ENCODE data around the gene ANKFN1. TPM values are rescaled to one million over a fixed set of nuclear protein-coding genes. Genes with fewer than 3 reads are reported as not detected.

The ANKFN1 gene
- total RNA-seq, 2 donors from 2014 or later = 3.0 to 7.3 TPM

DNA sequence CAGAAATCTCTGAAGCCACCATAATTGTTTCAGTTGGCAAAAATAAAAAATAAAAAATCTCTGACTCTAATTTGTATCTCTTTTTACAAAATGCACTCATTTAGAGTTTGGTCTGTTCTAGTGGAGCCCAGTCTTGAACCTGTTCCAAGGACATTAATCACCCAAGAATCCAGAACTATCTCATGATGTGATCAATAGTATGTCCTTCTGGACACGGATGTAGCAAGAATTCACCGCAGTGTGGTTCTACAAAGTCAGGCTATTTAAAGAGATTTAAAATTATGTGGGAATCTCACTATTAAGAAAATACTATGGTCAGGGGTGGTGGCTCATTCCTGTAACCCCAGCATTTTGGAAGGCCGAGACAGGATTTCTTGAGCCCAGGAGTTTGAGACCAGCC, 21.8 kb upstream of the ANKFN1 start:
- intact Hi-C loops (cut with DNase I) = loop anchor here (5.0 kb wide), 1 partner anchor 191 kb away; no protein-coding TSS in a partner anchor
- no peak overlapping the region for H3K27ac ChIP-seq
- H3K9me3 ChIP-seq = no peaks in the 10 kb centered on the region
- H3K27me3 ChIP-seq (replicated peaks; ENCODE audit: insufficient read depth) = no peaks in the 10 kb centered on the region
- H3K4me3 ChIP-seq = no peak overlapping the region
- H3K4me1 ChIP-seq (replicated peaks) = no peaks in the 10 kb centered on the region
- WGBS = 77% methylated on average over 3 of the region's 3 CpGs
- TF ChIP-seq POLR2A (IDR thresholded peaks at IDR 0.05) = no peak
- TF ChIP-seq POLR2AphosphoS5 (IDR thresholded peaks at IDR 0.05) = no peak
- TF ChIP-seq CTCF (IDR thresholded peaks at IDR 0.05) = no peak
- no peak for DNase-seq (ENCODE audit: low spot score)
- H3K36me3 ChIP-seq = no peaks in the 10 kb centered on the region

- H3K27ac ChIP-seq = no peak overlapping the region
- no peaks in the 10 kb centered on the region for H3K27me3 ChIP-seq (replicated peaks; ENCODE audit: insufficient read depth)
- no peak overlapping the region for H3K4me3 ChIP-seq
- WGBS = 21% methylated on average over 1 of the region's 1 CpG
- no peak for DNase-seq (ENCODE audit: low spot score)
- intact Hi-C loops (cut with DNase I) = no loop called here
- no peaks in the 10 kb centered on the region for H3K36me3 ChIP-seq
- no peaks in the 10 kb centered on the region for H3K4me1 ChIP-seq (replicated peaks)
- TF ChIP-seq CTCF (IDR thresholded peaks at IDR 0.05) = no peak
- TF ChIP-seq POLR2AphosphoS5 (IDR thresholded peaks at IDR 0.05) = no peak
- no peak for TF ChIP-seq POLR2A (IDR thresholded peaks at IDR 0.05)
- no peaks in the 10 kb centered on the region for H3K9me3 ChIP-seq
These were observed 17.0 kb upstream of the ANKFN1 start for GRCh38 chr17:56136301-56136700.

GRCh38 chr17:56141046-56141839, 12.0 kb upstream of the ANKFN1 start:
- Histone ChIP-seq H3K27ac (no peak overlapping the region), H3K4me3 (no peak overlapping the region), H3K36me3 (no peaks in the 10 kb centered on the region), H3K9me3 (no peaks in the 10 kb centered on the region), H3K4me1 (replicated peaks) (no peaks in the 10 kb centered on the region), H3K27me3 (replicated peaks; ENCODE audit: insufficient read depth) (no peaks in the 10 kb centered on the region)
- 87% methylated on average over 7 of the region's 7 CpGs for WGBS
- intact Hi-C loops (cut with DNase I) = no loop called here
- TF ChIP-seq CTCF (IDR thresholded peaks at IDR 0.05) = no peak
- TF ChIP-seq POLR2A (IDR thresholded peaks at IDR 0.05) = no peak
- TF ChIP-seq POLR2AphosphoS5 (IDR thresholded peaks at IDR 0.05) = no peak
- DNase-seq (ENCODE audit: low spot score) = no peak

DNA sequence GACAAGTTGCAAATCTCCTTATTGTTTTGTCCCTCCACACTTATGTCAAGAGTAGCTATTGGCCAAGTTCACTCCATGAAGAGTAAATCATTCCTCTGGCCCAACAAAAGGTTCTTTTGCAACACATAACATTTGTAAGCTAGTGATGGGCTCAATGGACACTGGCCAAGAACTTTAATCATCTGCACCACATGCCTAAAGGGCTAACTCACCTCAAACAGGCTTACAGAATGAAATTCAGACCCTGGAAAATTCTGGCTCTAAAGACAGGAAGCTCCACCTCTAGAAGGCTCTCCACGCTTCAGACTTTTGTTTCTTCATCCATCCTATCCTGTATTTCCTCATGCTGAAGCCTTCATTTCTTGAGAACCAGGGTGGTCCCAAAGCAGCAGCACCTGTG, 10.9 kb upstream of the ANKFN1 start:
- Histone ChIP-seq H3K27ac (no peak overlapping the region), H3K9me3 (no peaks in the 10 kb centered on the region), H3K4me1 (replicated peaks) (no peaks in the 10 kb centered on the region), H3K36me3 (no peaks in the 10 kb centered on the region), H3K4me3 (no peak overlapping the region), H3K27me3 (replicated peaks; ENCODE audit: insufficient read depth) (no peaks in the 10 kb centered on the region)
- 74% methylated on average over 1 of the region's 1 CpG for WGBS
- peak; percentile 20 for TF ChIP-seq POLR2AphosphoS5 (IDR thresholded peaks at IDR 0.05)
- TF ChIP-seq CTCF (IDR thresholded peaks at IDR 0.05) = no peak
- intact Hi-C loops (cut with DNase I) = no loop called here
- DNase-seq (ENCODE audit: low spot score) = no peak

DNA sequence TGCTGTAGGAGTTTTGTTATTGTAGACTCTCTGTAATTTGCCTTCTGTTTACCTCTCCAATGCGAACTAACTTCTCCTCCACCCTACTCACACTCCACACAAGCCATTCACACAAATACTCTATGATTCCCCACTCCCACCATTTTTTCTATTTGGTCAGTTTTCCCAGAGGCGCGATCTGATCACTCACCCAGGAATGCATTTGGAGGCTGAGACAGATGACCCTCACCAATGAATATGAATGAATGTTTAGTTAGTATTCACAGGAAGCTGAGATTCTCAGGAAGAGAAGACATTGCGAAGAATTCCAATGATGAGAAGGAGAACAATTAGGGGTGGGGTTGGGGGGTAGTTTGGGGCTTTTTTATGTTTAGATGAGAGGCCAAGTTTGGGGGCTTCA, 10.5 kb upstream of the ANKFN1 start:
- H3K4me1 ChIP-seq (replicated peaks) = no peaks in the 10 kb centered on the region

More for the DNA sequence above, 10.5 kb upstream of the ANKFN1 start:
- TF ChIP-seq CTCF (IDR thresholded peaks at IDR 0.05) (no peak), POLR2A (IDR thresholded peaks at IDR 0.05) (no peak), POLR2AphosphoS5 (IDR thresholded peaks at IDR 0.05) (no peak)
- Histone ChIP-seq H3K27me3 (replicated peaks; ENCODE audit: insufficient read depth) (no peaks in the 10 kb centered on the region), H3K9me3 (no peaks in the 10 kb centered on the region), H3K27ac (no peak overlapping the region), H3K4me3 (no peak overlapping the region), H3K36me3 (no peaks in the 10 kb centered on the region)
- intact Hi-C loops (cut with DNase I) = no loop called here
- no peak for DNase-seq (ENCODE audit: low spot score)
- 93% methylated on average over 4 of the region's 4 CpGs for WGBS
